Bladder microvascular endothelial cell (primary cell): Measurements from ENCODE around the gene NR2F1. TPM values are rescaled to one million over a fixed set of nuclear protein-coding genes. Genes with fewer than 3 reads are reported as not detected.

Experiments used
- total RNA-seq: library from RNA; depleted of rRNA; stranded (reverse); fragments of >200 nt; gene quantifications from 2 replicates; pipeline ENCODE4 v1.2.3, GENCODE V29; 2014

Gene NR2F1
- 4.5 and 63.9 TPM in 2 replicates for total RNA-seq

DNA sequence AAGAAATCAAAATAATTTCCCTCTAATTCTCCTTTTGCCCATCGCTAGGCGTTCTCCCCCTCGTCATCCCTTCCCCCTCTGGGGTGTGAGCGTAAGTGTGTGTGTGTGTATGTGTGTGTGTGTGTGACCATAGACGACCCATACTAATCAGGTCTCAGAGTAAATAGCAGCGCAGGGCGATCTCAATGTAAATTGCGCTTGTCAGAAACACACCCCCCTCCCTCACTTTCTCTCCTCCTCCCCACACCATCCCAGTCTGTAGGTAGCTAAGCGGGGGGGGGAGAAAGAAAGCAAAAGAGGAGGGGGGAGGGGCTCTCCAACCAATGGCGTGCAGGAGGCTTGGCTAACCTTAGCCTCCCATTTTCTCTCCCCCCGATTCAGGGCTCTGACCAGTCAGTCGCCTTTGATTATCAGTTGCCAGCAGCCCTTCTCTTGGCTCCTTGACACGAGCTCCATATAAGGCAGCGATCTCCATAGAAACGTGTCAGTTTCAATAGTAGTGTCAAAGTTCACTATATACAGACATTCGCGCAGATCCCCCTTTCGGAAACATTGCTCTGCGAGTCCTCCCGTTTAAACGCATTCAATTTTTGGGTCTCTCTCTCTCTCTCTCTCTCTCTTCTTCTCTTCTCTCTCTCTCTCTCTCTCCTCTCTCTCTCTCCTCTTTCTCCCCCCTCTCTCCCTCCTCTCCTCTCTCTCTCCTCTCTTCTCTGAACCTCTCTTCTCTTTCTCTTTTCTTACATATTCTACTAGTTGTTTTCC lies at the start of gene NR2F1:
Gene NR2F1, plus strand, starts transcription at position 546 of the 762 bp plus-strand sequence. CDS start 1,802 bp downstream, outside the sequence.

DNA sequence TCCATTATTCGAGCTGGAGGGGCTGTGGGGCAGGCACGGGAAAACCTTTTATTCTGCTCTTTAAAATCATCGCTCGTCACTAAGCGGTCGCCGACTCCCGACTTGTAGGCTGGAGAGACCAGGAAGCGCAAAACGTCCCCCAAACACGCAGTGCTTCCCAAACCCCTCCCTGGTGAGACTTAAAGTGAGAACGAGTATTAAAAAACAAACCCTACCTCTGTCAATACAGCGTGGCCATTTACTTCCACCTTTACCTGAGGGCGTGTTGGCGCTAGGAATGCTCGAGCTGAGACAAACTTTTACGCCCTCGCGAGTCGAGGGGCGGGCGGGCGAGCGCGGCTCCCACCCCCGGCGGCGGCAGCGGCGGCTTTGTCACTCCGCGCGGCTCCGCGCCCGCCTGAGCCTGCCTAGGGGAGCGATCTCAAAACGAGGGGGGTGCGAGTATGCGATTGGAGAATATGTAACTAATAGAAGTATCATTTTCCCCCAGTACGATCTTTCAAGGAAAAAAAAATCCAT lies 2.0 kb upstream of the NR2F1 start, which contains the start of gene NR2F1-AS1:
Gene NR2F1-AS1, minus strand, starts transcription at position 293 of the 519 bp plus-strand sequence.

Other genes with a start within 250 kb of the NR2F1 start
- gene NR2F1-AS1, start 2.0 kb upstream of the NR2F1 start, total RNA-seq, result 3.7 and 35.6 TPM in 2 replicates
- gene POU5F2, start 158.4 kb downstream of the NR2F1 start, total RNA-seq, result 0.49 and 1.9 TPM in 2 replicates